ENCODE data around the gene TSPAN9. TPM values are rescaled to one million over a fixed set of nuclear protein-coding genes. Genes with fewer than 3 reads are reported as not detected.

The TSPAN9 gene
- polyA plus RNA-seq, 1 of the 3 experiments (the other 2 are of a cell fraction): 34.9 TPM

DNA sequence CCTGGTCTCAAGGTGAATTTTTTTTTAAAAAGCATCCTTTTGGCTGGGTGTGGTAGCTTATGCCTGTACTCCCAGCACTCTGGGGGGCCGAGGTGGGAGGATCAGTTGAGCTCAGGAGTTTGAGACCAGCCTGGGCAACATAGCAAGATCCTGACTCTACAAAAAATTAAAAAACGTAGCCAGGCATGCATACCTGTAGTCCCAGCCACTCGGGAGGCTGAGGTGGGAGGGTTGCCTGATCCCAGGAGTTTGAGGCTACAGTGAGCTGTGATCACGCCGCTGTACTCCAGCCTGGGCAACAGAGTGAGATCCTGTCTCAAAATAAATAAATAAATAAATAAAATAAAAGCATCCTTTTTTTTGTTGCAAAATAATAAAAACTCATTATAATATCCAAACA lies 12.4 kb downstream of the TSPAN9 start:
- CTCF ChIA-PET: interaction anchor here (1.4 kb wide), 1 partner anchor 16 kb away, joined by 5 read pairs; no protein-coding TSS in a partner anchor
- 93% methylated on average over 5 of the region's 5 CpGs for WGBS (ENCODE audit: low lambda C conversion rate)

DNA sequence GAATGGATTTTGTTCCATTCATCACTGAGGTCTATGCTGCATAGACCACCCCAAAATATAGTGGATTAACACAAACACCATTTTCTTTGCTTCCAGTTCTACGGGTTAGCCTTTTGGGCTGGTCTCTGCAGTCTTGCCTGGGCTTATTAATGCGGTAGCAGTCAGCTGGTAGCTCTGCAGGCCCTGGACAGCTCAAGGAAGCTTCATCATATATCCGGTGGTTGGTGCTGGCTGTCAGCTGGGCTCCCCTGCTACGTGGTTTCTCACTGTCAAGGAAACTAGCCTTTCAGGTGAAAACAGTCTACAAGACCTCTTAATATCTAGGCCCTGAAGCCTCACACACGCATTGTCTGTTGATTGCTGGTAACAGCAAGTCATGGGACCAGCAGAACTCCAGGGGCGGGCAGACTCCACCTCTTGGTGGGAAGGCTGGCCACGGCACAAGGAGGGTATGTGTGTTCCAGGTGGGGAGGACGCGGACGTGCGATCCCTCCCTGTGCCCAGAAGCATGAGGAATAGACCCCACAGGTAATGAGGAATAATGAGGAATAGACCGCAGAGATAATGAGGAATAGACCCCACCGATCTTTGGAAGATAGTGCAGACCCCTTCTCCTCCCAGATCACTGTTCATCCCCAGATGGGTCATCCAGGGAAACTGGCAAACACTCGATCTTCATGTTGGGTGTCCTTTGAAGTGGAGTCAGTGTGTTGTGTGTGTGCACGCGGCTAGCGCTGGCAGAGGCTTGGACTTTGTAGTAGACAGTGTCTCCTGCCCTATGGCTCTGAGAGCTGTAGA lies 13.3 kb downstream of the TSPAN9 start:
- H3K79me2 ChIP-seq (ENCODE audit: insufficient read depth): no peaks in the 10 kb centered on the region
- peak; percentile 3 for DNase-seq
- H3K4me2 ChIP-seq: no peak overlapping the region
- no peaks in the 10 kb centered on the region for H3K9me3 ChIP-seq
- H3K4me3 ChIP-seq (ENCODE audit: low read depth in 2 of 2, low read length in 1 of 2): no peak overlapping the region
- H3K9ac ChIP-seq: no peak overlapping the region
- no peaks in the 10 kb centered on the region for H3K27me3 ChIP-seq (ENCODE audit: insufficient read depth)
- CTCF ChIA-PET: interaction anchor here (1.4 to 1.5 kb wide), 2 partner anchors 17 kb away, joined by 5 to 7 read pairs; no protein-coding TSS in a partner anchor
- POLR2A ChIA-PET: interaction anchor here (0.6 kb wide), 1 partner anchor 30 kb away, joined by 3 read pairs; no protein-coding TSS in a partner anchor
- WGBS (ENCODE audit: low lambda C conversion rate): 91% methylated on average over 10 of the region's 17 CpGs
- H3K9me2 ChIP-seq: no peaks in the 10 kb centered on the region
- H3K27ac ChIP-seq (ENCODE audit: low read depth in 2 of 2, low read length in 1 of 2): no peak overlapping the region
- H3K36me3 ChIP-seq (replicated peaks in 1 of 2; ENCODE audit: control insufficient read depth in 1 of 2, insufficient read depth in 2 of 2, low read length in 1 of 2): no peaks in the 10 kb centered on the region
- no peaks in the 10 kb centered on the region for H4K20me1 ChIP-seq (ENCODE audit: insufficient read depth)
- no peak for TF ChIP-seq JUND (IDR thresholded peaks at IDR 0.05)
- no peak for TF ChIP-seq NRF1 (IDR thresholded peaks at IDR 0.05; ENCODE audit: low read depth, low read length)
- no peak for TF ChIP-seq ELF1 (IDR thresholded peaks at IDR 0.05)
- TF ChIP-seq IRF3 (IDR thresholded peaks at IDR 0.05; ENCODE audit: low read depth, low read length): no peak
- TF ChIP-seq EZH2phosphoT487 (IDR thresholded peaks at IDR 0.05; ENCODE audit: borderline replicate concordance, low read depth): no peak
- TF ChIP-seq GATA2 (CRISPR knock-in tag; IDR thresholded peaks at IDR 0.05): no peak
- TF ChIP-seq RCOR1 (IDR thresholded peaks at IDR 0.05; ENCODE audit: low read length): no peak
- no peak for TF ChIP-seq RXRA (IDR thresholded peaks at IDR 0.05; ENCODE audit: borderline replicate concordance, low read depth)
- no peak for TF ChIP-seq SMC3 (IDR thresholded peaks at IDR 0.05; ENCODE audit: low read depth, low read length)
- no peak for TF ChIP-seq TCF12 (IDR thresholded peaks at IDR 0.05)
- H2AFZ ChIP-seq (ENCODE audit: low read depth): no peak overlapping the region
- no peaks in the 10 kb centered on the region for H3F3A ChIP-seq (replicated peaks; ENCODE audit: insufficient read depth)
- H3K4me1 ChIP-seq (ENCODE audit: control insufficient read depth in 1 of 2, insufficient read depth in 2 of 2, low read depth in 1 of 2, low read length in 1 of 2): peaks cover 0 to 17% of the 10 kb centered on the region in 2 experiments; a peak in 1 of 4 replicates

More for the DNA sequence above, 12.4 kb downstream of the TSPAN9 start:
- H3K27ac ChIP-seq (ENCODE audit: low read depth in 2 of 2, low read length in 1 of 2): no peak overlapping the region
- no peaks in the 10 kb centered on the region for H3K9me3 ChIP-seq
- no peaks in the 10 kb centered on the region for H4K20me1 ChIP-seq (ENCODE audit: insufficient read depth)
- no peak for DNase-seq
- H3K4me2 ChIP-seq: no peak overlapping the region
- no peak overlapping the region for H3K4me3 ChIP-seq (ENCODE audit: low read depth in 2 of 2, low read length in 1 of 2)
- H3K27me3 ChIP-seq (ENCODE audit: insufficient read depth): no peaks in the 10 kb centered on the region
- H3K9ac ChIP-seq: no peak overlapping the region
- no peaks in the 10 kb centered on the region for H3K79me2 ChIP-seq (ENCODE audit: insufficient read depth)
- no peak overlapping the region for H2AFZ ChIP-seq (ENCODE audit: low read depth)
- TF ChIP-seq SMC3 (IDR thresholded peaks at IDR 0.05; ENCODE audit: low read depth, low read length): no peak
- TF ChIP-seq ELF1 (IDR thresholded peaks at IDR 0.05): no peak
- no peaks in the 10 kb centered on the region for H3K36me3 ChIP-seq (replicated peaks in 1 of 2; ENCODE audit: control insufficient read depth in 1 of 2, insufficient read depth in 2 of 2, low read length in 1 of 2)
- H3F3A ChIP-seq (replicated peaks; ENCODE audit: insufficient read depth): no peaks in the 10 kb centered on the region
- H3K9me2 ChIP-seq: no peaks in the 10 kb centered on the region
- H3K4me1 ChIP-seq (ENCODE audit: control insufficient read depth in 1 of 2, insufficient read depth in 2 of 2, low read depth in 1 of 2, low read length in 1 of 2): peaks cover 0 to 21% of the 10 kb centered on the region in 2 experiments; a peak in 1 of 4 replicates
- POLR2A ChIA-PET: no interaction called here

DNA sequence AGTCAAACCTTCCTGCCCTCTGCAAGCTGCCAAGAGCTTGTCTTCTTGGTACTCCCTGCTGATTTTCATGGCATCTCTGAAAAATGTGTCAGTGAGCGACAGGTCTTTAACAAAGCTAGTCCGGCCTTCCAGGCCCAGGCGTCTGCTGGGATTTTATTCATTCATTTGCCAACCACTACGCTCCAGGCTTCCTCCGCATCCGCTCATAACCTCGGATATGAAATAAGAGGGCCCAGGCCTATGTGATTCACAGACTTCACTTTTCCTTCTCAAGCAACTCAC lies 13.8 kb downstream of the TSPAN9 start:
- Histone ChIP-seq H3K4me3 (ENCODE audit: low read depth in 2 of 2, low read length in 1 of 2) (no peak overlapping the region), H3K9ac (no peak overlapping the region), H3K4me1 (ENCODE audit: control insufficient read depth in 1 of 2, insufficient read depth in 2 of 2, low read depth in 1 of 2, low read length in 1 of 2) (peaks cover 0 to 12% of the 10 kb centered on the region in 2 experiments; a peak in 1 of 4 replicates), H3K27me3 (ENCODE audit: insufficient read depth) (no peaks in the 10 kb centered on the region), H3K36me3 (replicated peaks in 1 of 2; ENCODE audit: control insufficient read depth in 1 of 2, insufficient read depth in 2 of 2, low read length in 1 of 2) (no peaks in the 10 kb centered on the region), H3K4me2 (no peak overlapping the region), H3K79me2 (ENCODE audit: insufficient read depth) (no peaks in the 10 kb centered on the region), H3F3A (replicated peaks; ENCODE audit: insufficient read depth) (no peaks in the 10 kb centered on the region), H3K9me3 (no peaks in the 10 kb centered on the region), H3K9me2 (no peaks in the 10 kb centered on the region), H3K27ac (ENCODE audit: low read depth in 2 of 2, low read length in 1 of 2) (no peak overlapping the region), H4K20me1 (ENCODE audit: insufficient read depth) (no peaks in the 10 kb centered on the region), H2AFZ (ENCODE audit: low read depth) (no peak overlapping the region)
- POLR2A ChIA-PET: interaction anchor here (0.6 kb wide), 1 partner anchor 30 kb away, joined by 3 read pairs; no protein-coding TSS in a partner anchor
- CTCF ChIA-PET: interaction anchor here (1.5 to 2.7 kb wide), 2 partner anchors 13 to 17 kb away, joined by 7 to 11 read pairs; no protein-coding TSS in a partner anchor
- no peak for DNase-seq
- 91% methylated on average over 5 of the region's 7 CpGs for WGBS (ENCODE audit: low lambda C conversion rate)
- TF ChIP-seq MEF2A (IDR thresholded peaks at IDR 0.05; ENCODE audit: borderline replicate concordance, low read depth): no peak
- TF ChIP-seq, protein P1, sequence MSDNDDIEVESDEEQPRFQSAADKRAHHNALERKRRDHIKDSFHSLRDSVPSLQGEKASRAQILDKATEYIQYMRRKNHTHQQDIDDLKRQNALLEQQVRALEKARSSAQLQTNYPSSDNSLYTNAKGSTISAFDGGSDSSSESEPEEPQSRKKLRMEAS (IDR thresholded peaks at IDR 0.05; ENCODE audit: low read depth): no peak
- no peak for TF ChIP-seq SIN3A (IDR thresholded peaks at IDR 0.05; ENCODE audit: borderline replicate concordance, low read depth, low read length)
- no peak for TF ChIP-seq SMC3 (IDR thresholded peaks at IDR 0.05; ENCODE audit: low read depth, low read length)
- no peak for TF ChIP-seq RAD21 (IDR thresholded peaks at IDR 0.05; ENCODE audit: low read length)
- TF ChIP-seq NRF1 (IDR thresholded peaks at IDR 0.05; ENCODE audit: low read depth, low read length): no peak
- no peak for TF ChIP-seq EP300 (IDR thresholded peaks at IDR 0.05; ENCODE audit: borderline replicate concordance in 1 of 2, low read depth in 1 of 2, low read length in 1 of 2)
- TF ChIP-seq TCF12 (IDR thresholded peaks at IDR 0.05): no peak

Data from SK-N-SH (cell line).